HG03571 (cell line): Measurements from ENCODE around the gene CDR2.
"Not testable (repeated sequence)": the region's sequence is repeated elsewhere in the genome, so short reads cannot be mapped to it uniquely, and the experiment has no call there.

Experiments used
- ATAC-seq: cut with Tn5 transposase; IDR thresholded peaks from one replicate; pipeline ENCODE4 v1.9.1; 2021; ENCODE audit not compliant: unreplicated experiment

Gene CDR2

GRCh38 chr16:22374311-22375116, at the start of gene CDR2:
Gene CDR2, minus strand, starts transcription at chr16:22374619. Its CDS starts 310 bp downstream, at chr16:22374309.
- ATAC-seq, result peak; percentile 79

GRCh38 chr16:22423716-22424115, 49.3 kb upstream of the CDR2 start:
- no peak for ATAC-seq

- ATAC-seq, result no peak
Measured at GRCh38 chr16:22421136-22421535, 46.7 kb upstream of the CDR2 start.

- ATAC-seq, result no peak
Measured at GRCh38 chr16:22420606-22421135, 46.3 kb upstream of the CDR2 start.

- no peak for ATAC-seq
Measured at GRCh38 chr16:22419908-22420307, 45.5 kb upstream of the CDR2 start.

- ATAC-seq, result no peak
Measured at GRCh38 chr16:22418826-22419225, 44.4 kb upstream of the CDR2 start.

GRCh38 chr16:22417798-22418197, 43.4 kb upstream of the CDR2 start:
- not testable (repeated sequence) for ATAC-seq

- ATAC-seq, result no peak
Measured at GRCh38 chr16:22417019-22417418, 42.6 kb upstream of the CDR2 start.

- ATAC-seq, result no peak
Measured at GRCh38 chr16:22413819-22414218, 39.4 kb upstream of the CDR2 start.

GRCh38 chr16:22407486-22407885, 33.1 kb upstream of the CDR2 start:
- no peak for ATAC-seq

- ATAC-seq, result no peak
Measured at GRCh38 chr16:22402191-22402590, 27.8 kb upstream of the CDR2 start.

- no peak for ATAC-seq
Measured at GRCh38 chr16:22400900-22401299, 26.5 kb upstream of the CDR2 start.

GRCh38 chr16:22397931-22398330, 23.5 kb upstream of the CDR2 start:
- no peak for ATAC-seq

- ATAC-seq, result no peak
Measured at GRCh38 chr16:22397464-22397863, 23.0 kb upstream of the CDR2 start.

GRCh38 chr16:22395960-22396359, 21.5 kb upstream of the CDR2 start:
- no peak for ATAC-seq

- ATAC-seq, result no peak
Measured at GRCh38 chr16:22394121-22394520, 19.7 kb upstream of the CDR2 start.

- no peak for ATAC-seq
Measured at GRCh38 chr16:22388101-22388644, 13.8 kb upstream of the CDR2 start.

- no peak for ATAC-seq
Measured at GRCh38 chr16:22386976-22387375, 12.6 kb upstream of the CDR2 start.

GRCh38 chr16:22385196-22385595, 10.8 kb upstream of the CDR2 start:
- ATAC-seq, result no peak

- no peak for ATAC-seq
Measured at GRCh38 chr16:22383827-22384226, 9.4 kb upstream of the CDR2 start.

GRCh38 chr16:22381392-22381791, 7.0 kb upstream of the CDR2 start:
- ATAC-seq, result no peak

- no peak for ATAC-seq
Measured at GRCh38 chr16:22380529-22380928, 6.1 kb upstream of the CDR2 start.
